Measurements from ENCODE around the gene UTS2B.
"Not testable (repeated sequence)": the region's sequence is repeated elsewhere in the genome, so short reads cannot be mapped to it uniquely, and the experiment has no call there.

UTS2B gene

GRCh38 chr3:191320316-191320715, 10.0 kb downstream of the UTS2B start:
- DNase-seq = no peak

GRCh38 chr3:191316876-191317603, 13.3 kb downstream of the UTS2B start:
- DNase-seq = no peak

DNA sequence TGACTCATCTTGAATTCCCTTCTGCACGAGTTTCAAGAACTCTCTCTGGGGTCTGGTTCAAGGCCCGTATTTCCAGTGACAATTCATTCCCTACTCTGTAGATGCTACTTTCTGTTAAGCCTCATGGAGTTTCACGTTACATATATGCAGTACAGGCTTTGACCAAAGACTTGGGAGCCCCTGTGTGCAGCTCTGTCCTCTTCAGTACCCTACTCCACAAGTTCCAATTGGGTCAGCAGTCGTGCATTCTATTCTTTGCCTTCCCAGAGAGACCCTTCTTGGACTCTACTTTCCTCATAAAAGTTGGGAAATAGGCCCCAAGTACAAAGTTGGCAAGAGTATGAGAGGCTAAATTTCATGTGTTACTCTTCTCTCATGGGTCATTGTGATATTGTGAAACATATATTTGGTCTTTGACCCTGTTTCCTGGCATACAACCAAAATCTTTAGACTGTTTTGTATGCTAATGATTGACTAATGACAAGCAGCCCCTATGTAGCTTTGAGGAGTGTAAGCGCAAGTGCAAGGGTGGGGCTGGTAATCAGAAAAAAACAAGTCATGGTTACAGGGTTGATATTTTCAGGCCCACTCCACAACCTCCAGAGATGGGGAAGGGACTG, 16.1 kb downstream of the UTS2B start:
- DNase-seq = no peak

- no peak for DNase-seq
Measured at GRCh38 chr3:191313296-191313695, 17.0 kb downstream of the UTS2B start.

- no peak for DNase-seq
Measured at GRCh38 chr3:191307341-191307740, 23.0 kb downstream of the UTS2B start.

GRCh38 chr3:191306428-191306827, 23.9 kb downstream of the UTS2B start:
- DNase-seq = no peak

DNA sequence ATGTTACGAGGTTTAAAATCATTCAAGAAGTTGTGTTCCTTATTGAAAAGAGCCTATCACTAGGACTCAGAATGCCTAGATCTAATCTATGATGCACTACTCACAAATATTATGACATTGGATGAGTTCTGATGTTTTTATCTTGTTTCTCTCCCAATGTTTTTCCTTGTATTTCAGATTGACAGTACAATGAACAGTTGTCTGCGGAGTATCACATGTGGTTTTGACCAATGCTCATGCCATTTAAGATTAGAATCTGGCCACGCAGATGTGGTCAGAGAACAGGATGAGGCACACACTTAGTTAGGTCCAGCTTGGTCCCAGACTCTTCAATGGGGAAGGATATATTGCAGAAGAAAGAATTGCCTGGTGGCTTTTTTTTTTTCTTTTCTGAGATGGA, 26.7 kb downstream of the UTS2B start:
- no peak for DNase-seq

- DNase-seq = no peak
Measured at GRCh38 chr3:191302451-191302850, 27.9 kb downstream of the UTS2B start.

GRCh38 chr3:191301782-191302411, 28.4 kb downstream of the UTS2B start:
- no peak for DNase-seq

DNA sequence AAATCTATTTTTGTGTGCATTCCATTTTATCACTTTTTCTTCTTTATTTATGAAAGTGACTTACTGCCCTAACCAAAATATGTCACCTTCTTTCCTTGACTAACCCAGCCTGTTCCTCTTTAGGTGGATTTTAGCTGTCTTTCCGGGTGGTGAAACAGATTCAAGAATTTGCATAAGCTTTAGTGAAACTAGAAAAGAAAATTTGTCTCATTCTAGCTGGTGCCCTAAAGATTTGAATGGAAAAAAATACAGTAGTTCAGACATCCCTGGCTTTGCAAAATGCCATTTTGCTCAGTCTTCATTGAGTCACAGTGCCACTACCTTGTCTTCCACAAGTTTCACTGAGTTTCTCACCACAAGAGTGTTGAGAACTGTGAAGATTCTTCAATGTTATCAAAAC, 29.3 kb downstream of the UTS2B start:
- DNase-seq = no peak

GRCh38 chr3:191300422-191300821, 29.9 kb downstream of the UTS2B start:
- no peak for DNase-seq

GRCh38 chr3:191298846-191299245, 31.5 kb downstream of the UTS2B start:
- DNase-seq = no peak

GRCh38 chr3:191296041-191296541, 34.2 kb downstream of the UTS2B start:
- DNase-seq = no peak

- DNase-seq = no peak
Measured at GRCh38 chr3:191294291-191294690, 36.0 kb downstream of the UTS2B start.

- no peak for DNase-seq
Measured at GRCh38 chr3:191292243-191293015, 37.9 kb downstream of the UTS2B start.

DNA sequence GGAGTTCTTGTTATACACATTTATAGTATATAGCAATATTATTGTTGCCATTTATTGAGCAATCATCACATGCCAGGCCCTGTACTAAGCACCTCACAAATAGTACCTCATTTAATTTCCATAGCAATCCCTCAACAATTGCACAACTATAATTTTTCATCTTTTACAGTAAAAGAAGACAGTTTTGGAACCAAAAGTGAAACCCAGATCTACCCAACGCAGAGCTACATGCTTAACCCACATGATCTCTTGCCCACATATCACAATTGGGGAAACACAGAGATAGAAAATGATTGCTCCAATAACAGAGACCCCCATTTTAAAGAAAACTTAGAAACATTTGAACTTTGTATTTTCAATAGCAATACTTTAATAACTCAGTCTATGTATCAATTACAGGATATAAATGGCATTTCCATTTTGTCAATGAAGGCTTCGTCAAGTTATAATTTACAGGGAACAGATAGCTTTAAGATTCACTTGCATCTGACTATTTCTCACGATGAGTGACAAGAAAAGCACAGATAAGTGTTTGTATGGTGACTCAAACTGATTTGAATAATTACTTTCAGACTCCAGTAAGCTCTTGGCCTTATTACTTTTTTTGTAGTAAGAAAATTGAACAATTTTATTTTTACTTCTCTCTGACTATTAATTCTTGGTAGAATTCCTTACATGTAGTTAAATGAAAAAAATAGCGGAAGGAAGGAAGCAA, 39.9 kb downstream of the UTS2B start:
- no peak for DNase-seq

DNA sequence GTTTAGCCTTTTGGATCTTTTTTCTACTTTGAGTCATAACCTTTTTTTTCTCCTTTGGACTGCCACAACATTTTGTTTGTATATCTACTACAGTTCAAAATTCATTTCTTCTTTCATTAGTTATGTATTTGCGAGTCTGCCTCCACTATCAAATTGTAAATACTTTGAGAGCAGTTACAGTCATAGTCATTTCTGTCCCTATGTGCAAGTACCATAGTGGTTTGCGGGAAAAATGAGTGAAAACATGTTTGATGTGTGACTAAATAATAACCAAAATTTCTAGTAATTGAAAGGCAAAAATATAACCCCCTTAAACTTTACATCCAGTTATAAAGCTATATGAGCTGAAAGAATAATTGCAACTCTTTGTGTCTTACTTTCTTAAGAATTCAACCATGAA, 46.9 kb downstream of the UTS2B start:
- DNase-seq = no peak

DNA sequence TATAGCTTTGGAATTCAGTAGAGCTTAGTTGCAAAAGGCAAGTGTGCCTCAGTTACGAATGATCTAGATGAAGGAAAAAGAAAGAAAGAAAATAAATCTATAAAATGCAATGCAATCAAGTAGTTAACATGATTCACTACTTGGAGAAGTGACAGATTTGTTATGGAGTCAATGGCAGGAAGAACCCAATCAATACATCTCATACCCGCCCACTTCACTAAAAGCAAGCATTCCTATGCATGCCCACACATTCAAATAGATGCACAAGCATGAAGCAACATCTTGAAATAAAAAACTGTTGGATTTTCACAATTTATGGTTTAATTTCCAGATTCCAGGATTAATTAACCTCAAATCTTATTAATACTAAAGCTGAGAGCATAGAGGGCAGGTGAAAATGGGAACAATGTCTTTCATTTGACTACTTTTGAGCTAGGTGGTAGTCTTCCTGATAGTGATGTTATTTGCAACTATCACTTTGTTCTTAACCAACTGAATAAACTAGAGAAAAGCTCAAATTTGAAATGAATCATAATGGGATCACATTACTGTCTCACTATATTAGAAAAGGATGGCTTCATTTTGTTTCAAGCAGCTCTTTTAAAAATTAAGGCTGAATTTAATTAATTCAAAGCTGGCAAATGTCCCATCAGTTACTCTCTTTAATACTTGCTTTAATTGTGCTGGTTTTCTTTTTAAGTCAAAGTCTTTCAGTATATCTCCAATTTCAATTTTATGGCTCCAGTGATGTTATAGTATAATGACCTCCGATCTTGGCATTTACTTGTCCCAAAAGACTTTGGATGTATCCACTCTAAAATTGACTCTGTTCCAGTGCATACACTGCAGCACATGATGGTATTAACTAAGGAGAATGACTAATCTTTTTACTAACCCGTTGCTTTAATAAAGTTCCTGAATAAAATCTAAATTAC, 47.8 kb downstream of the UTS2B start:
- DNase-seq = no peak

GRCh38 chr3:191280882-191281281, 49.4 kb downstream of the UTS2B start:
- DNase-seq = no peak

DNA sequence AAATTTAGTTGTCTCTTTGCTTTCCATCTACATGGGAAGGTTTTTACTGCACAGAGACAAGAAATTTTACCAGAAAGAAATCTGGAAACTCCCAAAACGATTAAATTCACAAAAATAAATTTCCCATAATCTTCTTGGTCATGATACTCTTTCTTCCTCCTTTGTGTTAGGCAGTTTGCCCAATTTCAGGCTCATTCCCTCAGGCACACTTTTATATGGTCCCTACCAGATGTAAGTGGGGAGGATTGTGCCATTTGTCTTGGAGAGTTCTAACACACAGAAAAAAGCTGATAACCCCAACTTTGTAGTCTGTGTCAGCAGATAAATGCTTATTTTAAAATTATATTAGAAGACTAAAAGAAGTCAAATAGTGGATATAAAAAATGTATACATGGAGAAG, 50.2 kb downstream of the UTS2B start:
- DNase-seq = no peak

DNA sequence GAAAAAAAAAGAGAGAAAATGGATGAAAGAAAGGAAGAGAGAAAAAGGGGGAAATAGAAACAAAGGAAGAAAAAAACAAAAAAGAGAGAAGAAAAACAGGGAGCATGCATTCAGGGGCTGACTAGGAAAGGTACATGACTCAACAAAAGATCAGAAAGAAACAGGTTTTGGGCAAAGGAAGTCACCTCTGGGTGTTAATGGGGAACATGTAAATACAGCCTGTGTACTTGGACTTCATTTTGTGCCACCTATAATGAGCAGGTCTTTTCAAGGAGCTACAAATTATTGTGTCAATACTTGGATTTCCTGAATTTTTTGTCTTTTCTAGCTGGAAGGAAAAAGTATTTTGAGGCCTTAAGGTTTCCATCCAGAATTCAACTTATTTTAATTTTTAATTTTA, 54.6 kb downstream of the UTS2B start:
- DNase-seq = no peak

DNA sequence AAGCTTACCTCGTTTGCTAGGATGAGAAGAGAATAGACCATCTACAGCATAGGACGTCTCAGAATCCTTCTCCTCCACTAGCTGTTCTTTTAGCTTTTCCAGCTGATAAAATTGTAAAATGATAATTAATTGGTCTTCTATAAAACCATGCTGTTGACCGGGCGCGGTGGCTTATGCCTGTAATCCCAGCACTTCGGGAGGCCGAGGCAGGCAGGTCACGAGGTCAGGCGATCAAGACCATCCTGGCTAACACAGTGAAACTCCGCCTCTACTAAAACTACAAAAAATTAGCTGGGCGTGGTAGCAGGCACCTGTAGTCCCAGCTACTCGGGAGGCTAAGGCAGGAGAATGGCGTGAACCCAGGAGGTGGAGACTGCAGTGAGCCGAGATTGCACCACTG, 55.1 kb downstream of the UTS2B start:
- DNase-seq = not testable (repeated sequence)
